Esophagus mucosa (tissue), 1 donor: Measurements from ENCODE around the gene LCK. TPM values are rescaled to one million over a fixed set of nuclear protein-coding genes. Genes with fewer than 3 reads are reported as not detected.

Experiments used
- ATAC-seq: fragments of 200-7000 bp; cut with Tn5 transposase; one replicate; pipeline ENCODE4 v1.9.1; 2020
- total RNA-seq: library from RNA; stranded (reverse); gene quantifications from one replicate; pipeline ENCODE4 v1.2.4, GENCODE V29; 2023
- donor health status: DM: yes; HTN: yes; CAD: no.

LCK gene
- total RNA-seq, 1 donor from 2014 or later: 1.00 TPM

DNA sequence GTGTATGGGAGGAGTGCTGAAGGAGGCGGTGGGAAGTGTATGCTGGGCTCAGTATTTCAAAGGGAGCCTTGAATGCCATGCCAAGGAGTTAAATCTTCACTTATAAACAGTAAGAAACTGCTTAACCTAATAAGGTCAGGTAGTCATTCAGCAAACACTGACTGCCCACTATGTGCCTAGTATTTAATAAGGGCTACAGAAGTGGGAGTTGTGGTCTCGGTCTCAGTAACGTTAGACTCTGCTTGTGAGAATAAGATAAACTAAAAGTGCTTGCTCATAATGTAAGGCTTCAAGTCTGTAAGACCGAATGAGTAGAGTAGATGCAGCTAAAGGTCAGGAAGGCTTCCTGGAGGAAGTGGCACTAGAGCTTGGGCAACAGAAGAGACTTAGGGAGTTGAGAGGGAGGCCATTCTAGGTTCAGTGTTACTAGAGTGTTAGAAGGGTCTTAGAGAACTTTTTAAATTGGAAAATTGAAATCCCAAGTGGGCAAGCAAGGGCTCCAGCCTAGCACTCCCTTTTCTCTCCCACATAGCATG is 78.9 kb downstream of the LCK start:
- ATAC-seq: no peak

DNA sequence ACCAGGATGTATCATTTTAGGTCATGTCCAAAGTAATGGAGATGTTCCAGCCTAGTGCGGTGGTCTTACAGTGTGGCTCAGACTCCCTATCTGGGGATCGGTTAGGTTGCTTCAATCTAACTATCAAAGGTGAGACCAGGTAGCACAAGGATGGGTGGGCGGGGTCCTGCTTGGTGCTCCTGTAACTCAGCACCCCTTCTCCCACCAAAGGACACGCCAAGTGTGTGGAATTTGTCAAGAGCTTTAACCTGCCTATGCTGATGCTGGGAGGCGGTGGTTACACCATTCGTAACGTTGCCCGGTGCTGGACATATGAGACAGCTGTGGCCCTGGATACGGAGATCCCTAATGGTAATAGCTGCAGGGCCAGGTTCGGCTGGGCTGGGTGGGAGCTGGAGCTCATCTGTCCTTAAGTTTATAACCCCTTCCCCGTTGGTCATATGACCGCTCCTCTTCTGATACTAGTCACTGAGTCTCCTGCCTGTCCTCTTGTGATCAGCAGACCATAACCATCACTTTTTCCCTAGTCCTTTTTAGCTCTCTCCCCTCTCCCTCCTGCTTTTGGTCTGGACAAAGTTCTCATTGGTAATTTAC is 79.6 kb downstream of the LCK start:
- ATAC-seq: no peak

DNA sequence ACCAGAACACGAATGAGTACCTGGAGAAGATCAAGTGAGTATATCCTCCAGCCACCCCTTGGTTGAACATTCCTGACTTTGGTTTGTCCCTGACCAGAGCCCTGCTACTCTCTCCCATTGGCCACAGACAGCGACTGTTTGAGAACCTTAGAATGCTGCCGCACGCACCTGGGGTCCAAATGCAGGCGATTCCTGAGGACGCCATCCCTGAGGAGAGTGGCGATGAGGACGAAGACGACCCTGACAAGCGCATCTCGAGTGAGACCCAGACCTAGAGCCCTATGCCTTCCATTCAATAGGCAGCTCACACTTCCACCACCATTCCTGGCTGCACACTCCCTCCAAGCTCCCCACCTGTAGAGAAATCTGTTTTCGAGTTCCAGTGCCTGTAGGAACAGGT is 80.5 kb downstream of the LCK start:
- ATAC-seq: no peak

DNA sequence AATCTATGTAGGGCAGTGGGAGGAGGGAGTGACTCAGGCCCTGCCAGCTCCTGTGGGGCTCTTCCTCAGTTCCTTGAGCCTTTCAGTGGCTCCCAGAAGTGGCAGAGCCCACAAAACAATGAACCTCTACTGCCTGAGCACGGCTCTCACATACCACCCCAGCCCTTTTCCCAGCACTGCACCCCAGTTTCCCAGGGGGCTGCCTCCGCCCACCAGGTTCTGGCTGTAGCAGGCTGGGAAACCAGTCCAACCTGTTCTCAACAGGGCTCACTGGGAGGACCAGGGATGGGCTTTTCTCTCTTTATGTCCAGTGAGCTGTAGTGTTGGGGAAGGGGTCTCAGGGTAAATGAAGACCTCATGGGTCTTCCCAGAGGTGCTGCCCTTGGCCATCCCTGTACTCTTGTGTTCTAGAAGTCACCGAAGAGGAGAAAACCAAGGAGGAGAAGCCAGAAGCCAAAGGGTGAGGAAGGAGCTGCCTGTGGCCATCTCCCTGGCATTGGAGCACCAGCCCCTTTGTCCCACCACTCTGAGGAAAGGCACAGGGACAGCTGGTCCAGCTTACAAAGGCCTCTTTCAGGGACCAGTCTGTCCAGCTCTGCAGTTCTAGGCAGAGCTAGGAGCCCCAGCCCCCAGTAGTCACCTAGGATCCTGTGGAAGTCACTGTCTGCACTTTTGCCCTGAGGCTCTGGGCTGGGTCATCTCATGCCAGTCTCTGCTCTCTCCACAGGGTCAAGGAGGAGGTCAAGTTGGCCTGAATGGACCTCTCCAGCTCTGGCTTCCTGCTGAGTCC is 81.4 kb downstream of the LCK start:
- ATAC-seq: peak; percentile 22

DNA sequence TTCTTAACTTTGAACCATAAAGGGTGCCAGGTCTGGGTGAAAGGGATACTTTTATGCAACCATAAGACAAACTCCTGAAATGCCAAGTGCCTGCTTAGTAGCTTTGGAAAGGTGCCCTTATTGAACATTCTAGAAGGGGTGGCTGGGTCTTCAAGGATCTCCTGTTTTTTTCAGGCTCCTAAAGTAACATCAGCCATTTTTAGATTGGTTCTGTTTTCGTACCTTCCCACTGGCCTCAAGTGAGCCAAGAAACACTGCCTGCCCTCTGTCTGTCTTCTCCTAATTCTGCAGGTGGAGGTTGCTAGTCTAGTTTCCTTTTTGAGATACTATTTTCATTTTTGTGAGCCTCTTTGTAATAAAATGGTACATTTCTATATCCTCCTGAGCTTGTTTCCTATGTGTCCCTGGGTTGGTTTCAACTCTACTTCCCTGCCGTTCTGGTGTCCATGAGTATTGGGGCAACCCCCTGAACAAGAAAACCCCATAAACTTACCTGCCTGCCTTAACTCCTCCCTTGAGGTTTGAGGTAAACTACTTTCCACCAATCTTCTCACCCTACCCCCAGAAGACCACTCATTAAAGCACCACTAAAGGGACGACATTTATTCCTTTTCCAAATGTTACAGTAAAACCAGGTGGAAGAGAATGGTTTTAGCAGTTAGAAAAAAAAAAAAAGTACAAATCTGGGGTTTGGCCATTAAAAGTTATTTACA is 82.3 kb downstream of the LCK start:
- no peak for ATAC-seq

DNA sequence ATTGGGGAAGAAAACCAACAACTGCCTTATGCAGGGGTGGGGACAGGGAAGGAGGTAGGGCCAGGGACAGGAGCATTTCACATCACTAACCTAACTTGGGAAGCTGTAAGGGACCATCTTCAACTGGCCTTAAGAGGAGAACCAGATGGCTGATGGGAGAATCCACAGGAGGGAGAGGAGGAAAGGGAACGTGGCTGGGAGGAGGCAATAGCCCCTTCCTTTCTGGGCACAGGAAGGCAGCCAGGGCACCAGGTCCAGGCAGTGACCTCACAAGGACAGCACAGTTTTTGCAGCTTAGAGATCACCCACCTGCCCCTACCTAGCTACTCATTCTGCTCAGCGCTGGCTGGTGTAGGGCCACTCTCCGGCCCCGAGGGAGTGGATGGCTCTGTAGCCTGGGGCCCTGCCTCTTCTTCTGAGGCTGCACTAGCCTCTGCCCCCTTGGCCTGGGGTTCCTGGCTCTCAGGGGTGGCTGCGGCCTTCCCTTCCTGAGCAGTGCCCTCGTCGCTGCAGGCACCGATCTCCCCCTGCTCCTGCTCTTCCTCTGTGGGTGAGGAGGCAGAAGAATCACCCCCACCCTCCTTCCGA is 83.3 kb downstream of the LCK start:
- ATAC-seq: no peak

DNA sequence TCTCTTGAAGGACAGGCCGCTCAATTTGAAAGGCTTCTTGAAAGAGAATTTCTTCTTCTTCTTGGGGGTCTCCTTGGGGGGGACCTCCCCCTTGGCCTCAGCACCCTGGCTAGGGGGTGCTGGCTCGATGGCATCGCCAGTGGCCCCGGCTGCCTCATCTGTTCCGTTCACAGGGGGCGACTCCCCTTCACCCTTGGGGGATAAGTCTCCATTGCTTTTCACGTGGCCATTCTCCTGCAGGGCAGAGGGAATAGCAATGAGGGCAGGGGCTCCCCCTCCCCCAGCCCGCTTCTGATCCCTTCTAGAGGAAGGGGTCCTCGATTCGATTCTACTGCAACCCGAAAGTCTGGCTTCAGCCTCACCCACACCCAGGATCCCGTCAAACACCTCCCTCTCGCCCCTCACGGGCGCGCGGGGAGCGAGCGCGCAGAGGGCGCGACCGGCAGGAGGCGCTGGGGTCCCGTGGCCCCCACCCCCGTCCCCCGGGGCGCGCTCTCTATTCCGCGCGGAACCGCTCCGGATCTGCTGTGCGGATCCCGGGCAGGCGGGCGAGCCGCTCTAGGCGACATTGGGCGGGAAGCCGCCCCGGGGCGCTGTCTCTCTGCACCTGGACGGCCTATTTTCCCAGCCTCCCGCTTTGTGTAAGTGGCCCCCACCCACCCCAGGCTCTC is 83.9 kb downstream of the LCK start:
- peak; percentile 29 for ATAC-seq

DNA sequence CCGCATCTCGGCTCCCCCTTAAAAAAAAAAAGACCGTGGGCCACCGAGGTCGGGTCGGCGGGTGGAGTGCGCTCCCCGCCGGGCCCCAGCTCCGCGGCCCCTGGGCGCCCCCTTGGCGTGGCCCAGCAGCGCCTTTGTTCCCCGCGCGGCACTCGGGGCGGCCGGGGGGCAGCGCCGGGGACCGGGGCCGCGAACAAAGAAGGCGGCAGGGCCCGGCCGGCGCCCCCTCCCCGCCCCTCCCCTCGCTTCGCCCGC is 84.4 kb downstream of the LCK start:
- ATAC-seq: peak; percentile 2

Other genes with a start within 250 kb of the LCK start
- 80.6 TPM for gene KHDRBS1, start 237.4 kb upstream of the LCK start, total RNA-seq
- gene TMEM39B, start 178.3 kb upstream of the LCK start, total RNA-seq: 10.5 TPM
- gene KPNA6, start 143.2 kb upstream of the LCK start, total RNA-seq: 54.1 TPM
- 37.0 TPM for gene TXLNA, start 71.6 kb upstream of the LCK start, total RNA-seq
- 1.1 TPM for gene CCDC28B, start 50.7 kb upstream of the LCK start, total RNA-seq
- gene IQCC, start 45.6 kb upstream of the LCK start, total RNA-seq: 1.3 TPM
- not detected for gene DCDC2B, start 42.2 kb upstream of the LCK start, total RNA-seq
- gene TMEM234, start 28.9 kb upstream of the LCK start, total RNA-seq: 11.0 TPM
- gene EIF3I, start 28.9 kb upstream of the LCK start, total RNA-seq: 175 TPM
- 1.5 TPM for gene FAM167B, start 4.0 kb upstream of the LCK start, total RNA-seq
- gene HDAC1, start 40.8 kb downstream of the LCK start, total RNA-seq: 108 TPM
- 10.8 TPM for gene MARCKSL1, start 85.0 kb downstream of the LCK start, total RNA-seq
- 2.3 TPM for gene FAM229A, start 111.2 kb downstream of the LCK start, total RNA-seq
- 0.52 TPM for gene TSSK3, start 111.3 kb downstream of the LCK start, total RNA-seq
- 39.5 TPM for gene BSDC1, start 143.2 kb downstream of the LCK start, total RNA-seq
- not detected for gene ZBTB8B, start 213.8 kb downstream of the LCK start, total RNA-seq